ENCODE results near the gene MLC1. TPM values are rescaled to one million over a fixed set of nuclear protein-coding genes. Genes with fewer than 3 reads are reported as not detected.

Gene MLC1
- total RNA-seq, 2 experiments from 2014 or later, result 1.5 to 2.1 TPM

DNA sequence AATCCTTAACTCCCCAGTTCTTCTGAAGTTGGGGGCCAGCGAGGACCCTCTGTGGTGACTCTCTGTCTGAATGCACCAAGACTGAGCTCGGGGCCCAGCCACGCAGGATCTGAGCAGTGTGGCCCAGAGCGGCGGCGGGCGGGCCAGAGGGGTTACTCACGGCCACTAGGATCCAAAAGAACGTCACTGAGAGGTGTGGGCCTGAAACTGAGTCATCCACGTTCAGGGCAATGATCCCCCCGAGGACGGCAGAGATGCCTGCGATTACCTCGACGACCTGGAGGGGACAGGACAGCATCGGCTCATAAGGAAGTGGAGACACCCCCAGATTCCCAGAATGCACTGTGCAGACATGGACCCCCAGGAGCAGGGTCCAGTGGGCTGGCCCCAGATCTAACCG, 11.2 kb downstream of the MLC1 start:
- no peak for DNase-seq
- Mint-ChIP-seq H3K4me1 (no peaks in the 10 kb centered on the region), H3K27ac (no peak overlapping the region), H3K36me3 (no peaks in the 10 kb centered on the region), H3K9me3 (no peaks in the 10 kb centered on the region), H3K27me3 (no peaks in the 10 kb centered on the region), H3K4me3 (no peak overlapping the region)

DNA sequence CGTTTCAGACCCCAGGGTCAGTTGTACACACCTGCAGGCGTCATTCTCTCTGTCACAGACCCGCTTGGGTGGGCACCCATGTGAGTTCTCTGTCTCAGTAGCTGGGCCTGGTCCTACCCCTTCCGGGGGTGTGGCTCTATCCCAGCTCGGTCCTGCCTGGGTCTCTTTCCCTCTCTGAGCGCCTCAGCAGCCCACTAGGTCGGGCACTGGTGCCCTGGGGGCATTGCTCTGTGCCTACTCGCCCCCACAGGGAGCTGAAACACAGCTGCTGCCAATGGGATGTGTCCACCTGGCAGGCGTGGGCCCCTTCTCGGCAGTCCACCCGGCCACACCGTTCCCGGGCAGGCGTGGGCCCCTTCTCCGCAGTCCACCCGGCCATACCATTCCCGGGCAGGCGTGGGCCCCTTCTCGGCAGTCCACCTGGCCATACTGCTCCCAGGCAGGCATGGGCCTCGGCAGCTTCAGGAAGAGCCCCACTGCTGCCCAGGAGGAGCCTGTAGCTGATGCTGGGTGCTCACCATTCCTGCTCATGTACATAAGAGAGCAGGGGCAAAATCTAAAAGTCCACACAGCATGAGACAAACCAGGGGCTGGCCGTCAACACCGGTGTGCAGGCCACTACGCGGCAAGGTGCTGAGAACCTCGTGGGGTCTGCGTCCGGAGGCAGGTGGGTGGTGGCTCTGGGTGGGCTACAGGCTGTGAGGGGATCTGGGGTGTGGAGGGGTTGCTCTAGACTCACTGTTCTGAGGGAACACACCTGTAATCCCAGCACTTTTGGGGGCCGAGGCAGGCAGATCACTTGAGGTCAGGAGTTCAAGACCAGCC, 12.3 kb downstream of the MLC1 start:
- DNase-seq, result no peak
- Mint-ChIP-seq H3K27ac (no peak overlapping the region), H3K27me3 (no peaks in the 10 kb centered on the region), H3K4me3 (no peak overlapping the region), H3K9me3 (no peaks in the 10 kb centered on the region), H3K36me3 (no peaks in the 10 kb centered on the region), H3K4me1 (no peaks in the 10 kb centered on the region)

DNA sequence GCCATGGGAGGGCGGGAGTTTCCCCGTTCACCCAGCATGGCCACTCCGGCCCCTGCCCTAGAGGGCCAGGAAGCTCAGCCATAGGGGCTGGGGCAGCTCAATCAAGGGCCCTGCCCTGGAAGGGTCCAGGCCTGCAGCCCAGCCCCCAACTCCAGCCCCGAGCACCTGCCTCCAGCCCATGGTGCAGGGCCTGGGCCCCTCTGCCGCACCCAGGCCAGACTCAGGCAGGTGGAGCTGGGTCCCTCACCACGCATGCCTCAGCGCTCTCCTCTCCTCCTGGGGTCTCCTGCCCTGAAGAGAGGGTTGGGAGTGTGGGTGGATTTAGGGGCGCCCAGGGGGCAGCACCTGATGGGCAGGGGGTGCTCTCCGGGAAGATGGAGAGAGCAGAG, 13.1 kb downstream of the MLC1 start:
- DNase-seq, result no peak
- Mint-ChIP-seq H3K4me1 (no peaks in the 10 kb centered on the region), H3K36me3 (no peaks in the 10 kb centered on the region), H3K4me3 (no peak overlapping the region), H3K27ac (no peak overlapping the region), H3K9me3 (no peaks in the 10 kb centered on the region), H3K27me3 (no peaks in the 10 kb centered on the region)

DNA sequence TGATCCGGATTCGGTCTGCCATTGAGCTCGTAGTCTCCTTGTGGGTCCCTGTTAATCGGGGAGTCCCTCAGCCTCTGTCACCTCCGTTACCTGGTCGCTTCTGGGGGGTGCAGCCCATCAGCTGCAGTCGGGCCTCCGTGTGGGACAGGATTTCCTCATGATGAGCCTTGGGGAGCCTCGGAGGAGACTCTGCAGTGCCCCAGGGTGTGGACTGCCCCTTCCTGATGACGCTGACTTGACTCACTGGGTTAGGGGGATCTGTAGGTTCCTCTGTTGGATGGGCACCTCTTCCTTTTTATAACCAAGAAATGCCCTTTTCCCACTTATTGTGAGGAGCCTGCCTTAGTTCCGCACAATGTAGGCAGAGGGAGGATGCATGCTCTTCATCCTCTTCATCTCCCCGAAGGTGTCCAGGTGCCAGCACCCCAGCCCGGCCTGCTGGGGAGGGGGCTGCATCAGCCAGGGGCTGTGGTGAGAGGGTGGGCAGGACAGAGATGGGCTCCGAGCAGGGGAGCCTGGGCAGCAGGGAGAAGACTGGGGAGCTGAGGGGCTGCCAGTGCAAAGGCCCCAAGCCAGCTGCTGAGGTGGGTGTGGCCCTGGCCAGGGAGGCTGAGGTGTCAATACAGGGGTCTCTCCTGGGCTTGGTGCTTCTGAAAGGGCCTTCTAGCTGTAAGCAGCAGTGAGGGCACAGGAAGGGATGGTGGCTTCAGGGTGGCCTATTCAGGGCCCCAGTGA, 13.6 kb downstream of the MLC1 start:
- Mint-ChIP-seq H3K27ac (no peak overlapping the region), H3K4me1 (no peaks in the 10 kb centered on the region), H3K9me3 (no peaks in the 10 kb centered on the region), H3K4me3 (no peak overlapping the region), H3K27me3 (no peaks in the 10 kb centered on the region), H3K36me3 (no peaks in the 10 kb centered on the region)
- DNase-seq, result no peak

DNA sequence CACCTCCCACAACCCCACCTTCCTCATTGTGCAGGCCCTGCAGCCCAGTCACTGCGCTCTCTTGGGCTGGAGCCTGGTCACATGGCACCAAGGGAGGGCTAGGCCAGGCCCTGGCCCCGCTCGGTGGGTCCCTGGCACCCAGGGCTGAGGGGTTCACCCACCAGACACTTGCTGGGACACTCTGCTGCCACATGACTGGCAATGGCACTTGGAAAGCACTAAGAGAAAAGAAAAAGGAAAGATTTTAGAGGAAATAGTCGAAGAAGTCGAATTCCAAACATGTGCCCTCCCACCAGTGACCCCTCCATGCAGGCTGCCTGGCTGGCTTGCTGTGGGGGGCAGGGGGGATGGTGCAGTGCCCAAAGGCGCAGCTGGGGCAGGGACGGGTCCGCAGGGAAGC, 14.9 kb downstream of the MLC1 start:
- Mint-ChIP-seq H3K4me1 (no peaks in the 10 kb centered on the region), H3K27ac (no peak overlapping the region), H3K27me3 (no peaks in the 10 kb centered on the region), H3K9me3 (no peaks in the 10 kb centered on the region), H3K36me3 (no peaks in the 10 kb centered on the region), H3K4me3 (no peak overlapping the region)
- DNase-seq, result no peak

DNA sequence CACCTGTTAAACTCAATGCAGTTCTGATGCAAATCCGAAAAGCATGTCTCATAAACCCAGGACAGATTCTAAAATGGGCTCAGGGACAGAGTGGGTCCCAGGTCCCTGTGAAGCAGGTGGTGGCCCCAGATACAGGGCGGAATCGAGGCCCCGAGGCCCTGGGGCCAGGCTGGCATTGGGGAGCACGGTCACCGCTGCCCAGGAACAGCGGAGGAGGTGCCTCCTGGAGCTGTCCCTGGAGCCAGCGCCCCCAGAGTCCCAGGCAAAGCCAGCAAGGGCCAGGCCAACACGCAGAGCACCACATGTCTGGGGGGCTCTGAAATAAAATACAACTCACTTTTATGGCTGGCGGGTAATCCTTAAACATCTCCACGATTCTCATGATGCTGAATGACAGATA, 17.1 kb downstream of the MLC1 start:
- no peak for DNase-seq
- Mint-ChIP-seq H3K27ac (no peak overlapping the region), H3K36me3 (no peaks in the 10 kb centered on the region), H3K4me3 (no peak overlapping the region), H3K9me3 (no peaks in the 10 kb centered on the region), H3K4me1 (no peaks in the 10 kb centered on the region), H3K27me3 (no peaks in the 10 kb centered on the region)

DNA sequence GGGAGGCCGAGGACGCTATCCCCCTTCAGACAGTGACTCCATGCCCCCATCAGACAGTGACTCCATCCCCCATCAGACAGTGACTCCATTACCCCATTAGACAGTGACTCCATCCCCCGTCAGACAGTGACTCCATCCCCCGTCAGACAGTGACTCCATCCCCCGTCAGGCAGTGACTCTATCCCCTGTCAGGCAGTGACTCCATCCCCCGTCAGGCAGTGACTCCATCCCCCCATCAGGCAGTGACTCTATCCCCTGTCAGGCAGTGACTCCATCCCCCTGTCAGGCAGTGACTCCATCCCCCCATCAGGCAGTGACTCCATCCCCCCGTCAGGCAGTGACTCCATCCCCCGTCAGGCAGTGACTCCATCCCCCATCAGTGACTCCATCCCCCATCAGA, 18.0 kb downstream of the MLC1 start:
- Mint-ChIP-seq H3K27ac (no peak overlapping the region), H3K27me3 (no peaks in the 10 kb centered on the region)

DNA sequence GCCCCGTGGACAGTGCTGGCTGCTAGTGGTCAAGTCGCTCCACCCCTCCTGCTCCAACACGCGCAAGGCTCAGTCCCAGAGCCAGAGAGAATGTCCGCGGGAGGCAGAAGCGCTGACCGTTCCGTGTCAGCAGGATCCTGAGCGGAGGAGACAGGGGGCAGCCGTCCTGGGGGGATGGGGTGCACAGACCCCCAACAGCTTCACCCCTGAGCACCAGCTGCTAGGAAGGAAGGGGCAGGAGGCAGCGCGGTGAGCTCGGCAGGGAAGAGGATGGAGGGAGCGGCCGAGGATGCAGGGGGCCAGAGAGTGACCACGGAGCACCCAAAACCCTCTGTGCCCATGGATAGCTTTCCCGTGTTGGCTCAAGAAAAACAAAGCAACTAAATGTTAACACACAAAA, 20.8 kb downstream of the MLC1 start:
- no peaks in the 10 kb centered on the region for H3K36me3 Mint-ChIP-seq
- H3K27me3 Mint-ChIP-seq, result peaks cover 13% of the 10 kb centered on the region
- H3K27ac Mint-ChIP-seq, result no peak overlapping the region
- H3K4me3 Mint-ChIP-seq, result no peak overlapping the region
- H3K9me3 Mint-ChIP-seq, result no peaks in the 10 kb centered on the region
- H3K4me1 Mint-ChIP-seq, result no peaks in the 10 kb centered on the region
- no peak for DNase-seq

More for the DNA sequence above, 18.0 kb downstream of the MLC1 start:
- no peak for DNase-seq
- H3K36me3 Mint-ChIP-seq, result no peaks in the 10 kb centered on the region
- H3K4me1 Mint-ChIP-seq, result no peaks in the 10 kb centered on the region
- H3K4me3 Mint-ChIP-seq, result no peak overlapping the region
- H3K9me3 Mint-ChIP-seq, result no peaks in the 10 kb centered on the region

DNA sequence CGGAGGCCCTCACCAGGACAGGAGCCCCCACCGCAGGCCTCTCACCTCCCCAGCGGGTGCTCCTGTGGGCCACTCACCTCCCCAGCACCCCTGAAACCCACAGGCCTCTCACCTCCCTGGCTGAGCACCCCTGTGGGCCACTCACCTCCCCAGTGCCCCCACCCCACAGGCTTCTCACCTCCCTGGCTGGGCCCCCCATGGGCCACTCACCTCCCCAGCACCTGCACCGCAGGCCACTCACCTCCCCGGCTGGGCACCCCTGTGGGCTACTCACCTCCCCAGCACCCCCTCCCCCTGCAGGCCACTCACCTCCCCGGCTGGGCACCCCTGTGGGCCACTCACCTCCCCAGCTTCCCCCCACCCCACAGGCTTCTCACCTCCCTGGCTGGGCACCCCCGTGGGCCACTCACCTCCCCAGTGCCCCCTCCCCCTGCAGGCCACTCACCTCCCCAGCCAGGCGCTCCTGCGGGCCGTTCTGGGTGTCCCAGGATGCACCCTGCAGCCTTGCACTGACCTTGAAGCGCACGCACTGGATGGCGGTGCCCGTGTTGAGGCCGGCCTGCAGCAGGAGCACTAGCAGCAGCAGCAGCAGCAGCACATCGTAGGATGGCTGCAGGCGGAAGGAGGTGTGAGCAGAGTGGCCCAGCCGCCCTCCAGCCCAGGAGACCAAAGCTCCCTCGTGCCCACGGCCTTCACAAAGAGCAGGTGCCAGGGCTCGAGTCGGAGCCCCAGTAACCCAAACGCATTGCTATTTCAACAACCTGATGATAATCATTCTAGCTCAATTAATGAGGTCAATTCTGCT, 21.4 kb downstream of the MLC1 start:
- DNase-seq, result no peak
- Mint-ChIP-seq H3K4me1 (no peaks in the 10 kb centered on the region), H3K4me3 (no peak overlapping the region), H3K36me3 (no peaks in the 10 kb centered on the region), H3K27me3 (peaks cover 19% of the 10 kb centered on the region), H3K27ac (no peak overlapping the region), H3K9me3 (no peaks in the 10 kb centered on the region)

DNA sequence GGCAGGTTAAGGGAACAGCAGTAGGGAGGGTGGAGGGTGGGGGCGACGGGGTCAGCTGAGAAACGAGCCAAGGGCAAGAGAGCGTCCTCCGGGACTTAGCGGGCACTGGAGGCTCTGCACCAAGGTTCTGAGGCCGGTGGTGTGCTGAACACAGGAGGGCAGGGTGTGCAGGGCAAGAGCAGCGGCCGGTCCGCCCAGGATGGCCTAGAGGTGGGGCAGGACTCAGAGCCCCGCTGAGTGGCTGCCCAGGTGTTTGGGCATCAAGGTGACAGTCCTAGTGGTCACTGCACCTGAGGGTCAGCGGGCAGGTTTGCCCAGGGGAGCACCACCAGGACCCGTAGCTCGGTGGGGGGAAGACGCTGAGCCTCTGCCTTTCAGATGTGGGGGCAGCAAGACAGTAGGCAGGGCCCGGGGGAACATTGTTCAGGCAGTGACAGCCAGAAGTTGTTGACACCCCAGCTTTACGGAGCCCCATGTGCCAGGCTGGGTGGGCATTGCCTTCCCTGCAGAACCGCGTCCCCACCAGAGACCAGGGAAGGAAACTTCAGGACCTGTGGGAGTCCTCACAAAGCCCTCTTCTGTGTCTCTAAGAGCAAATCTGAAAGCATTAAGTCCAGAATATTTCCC, 22.6 kb downstream of the MLC1 start:
- Mint-ChIP-seq H3K4me3 (no peak overlapping the region), H3K4me1 (no peaks in the 10 kb centered on the region)

DNA sequence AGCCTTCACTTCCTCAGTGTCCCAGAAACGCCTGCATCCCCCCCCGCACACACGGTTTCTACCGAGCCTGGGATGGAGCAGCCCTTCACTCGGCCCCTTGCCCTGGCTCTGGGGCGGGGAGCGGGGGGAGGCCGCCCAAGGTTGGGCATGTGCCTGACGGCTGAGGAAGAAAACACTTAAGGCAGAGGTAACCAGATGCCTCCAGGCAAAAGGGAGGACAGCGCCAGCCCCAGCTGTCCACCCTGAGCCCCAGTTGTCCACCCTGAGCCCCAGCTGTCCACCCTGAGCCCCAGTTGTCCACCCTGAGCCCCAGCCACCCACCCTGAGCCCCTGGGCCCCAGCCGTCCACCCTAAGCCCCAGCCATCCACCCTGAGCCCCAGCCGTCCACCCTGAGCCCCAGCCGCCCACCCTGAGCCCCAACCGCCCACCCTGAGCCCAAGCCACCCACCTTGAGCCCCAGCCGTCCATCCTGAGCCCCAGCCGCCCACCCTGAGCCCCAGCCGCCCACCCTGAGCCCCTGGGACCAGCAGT, 23.3 kb downstream of the MLC1 start:
- DNase-seq, result no peak
- Mint-ChIP-seq H3K4me1 (no peaks in the 10 kb centered on the region), H3K36me3 (no peaks in the 10 kb centered on the region)

More for the DNA sequence above, 22.6 kb downstream of the MLC1 start:
- DNase-seq, result no peak
- H3K27me3 Mint-ChIP-seq, result peaks cover 24% of the 10 kb centered on the region
- no peaks in the 10 kb centered on the region for H3K36me3 Mint-ChIP-seq
- no peaks in the 10 kb centered on the region for H3K9me3 Mint-ChIP-seq
- H3K27ac Mint-ChIP-seq, result no peak overlapping the region

DNA sequence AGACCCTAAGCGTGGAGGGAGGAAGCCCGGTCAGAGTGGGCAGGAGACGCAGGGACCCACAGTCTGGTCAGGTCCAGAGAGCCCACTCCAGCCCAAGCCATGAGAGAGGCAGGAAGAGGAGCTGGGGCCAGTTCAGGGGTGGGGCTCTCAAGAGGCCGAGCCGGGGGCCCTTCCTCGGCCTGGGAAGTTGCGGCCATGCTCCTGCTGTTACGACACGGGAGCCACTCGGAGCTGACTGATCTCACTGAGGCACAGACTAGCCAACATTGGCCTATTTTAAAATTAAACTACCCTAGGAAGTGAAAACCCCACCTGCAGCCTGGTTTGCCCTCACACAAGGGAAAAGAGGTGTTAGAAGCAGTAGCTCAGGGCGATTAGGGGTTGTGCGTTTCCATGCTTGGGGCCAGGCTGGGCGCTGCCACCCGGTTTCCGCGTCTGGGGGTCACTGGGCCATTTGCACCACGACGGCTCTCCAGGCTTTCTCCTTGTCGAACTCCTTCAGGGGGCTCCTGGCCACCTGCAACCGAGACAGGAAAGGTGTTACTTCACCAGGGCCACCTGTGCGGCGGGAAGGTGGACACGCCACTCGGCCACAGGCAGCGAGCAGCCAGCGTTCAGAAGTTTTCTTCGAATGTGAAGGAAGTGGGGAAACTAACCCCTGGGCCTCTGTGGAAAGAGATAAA, 23.9 kb downstream of the MLC1 start:
- Mint-ChIP-seq H3K4me1 (no peaks in the 10 kb centered on the region), H3K36me3 (no peaks in the 10 kb centered on the region), H3K9me3 (no peaks in the 10 kb centered on the region), H3K27ac (no peak overlapping the region), H3K27me3 (peaks cover 38% of the 10 kb centered on the region), H3K4me3 (no peak overlapping the region)
- no peak for DNase-seq

More for the DNA sequence above, 23.3 kb downstream of the MLC1 start:
- no peaks in the 10 kb centered on the region for H3K9me3 Mint-ChIP-seq
- H3K4me3 Mint-ChIP-seq, result no peak overlapping the region
- peaks cover 32% of the 10 kb centered on the region for H3K27me3 Mint-ChIP-seq
- H3K27ac Mint-ChIP-seq, result no peak overlapping the region

DNA sequence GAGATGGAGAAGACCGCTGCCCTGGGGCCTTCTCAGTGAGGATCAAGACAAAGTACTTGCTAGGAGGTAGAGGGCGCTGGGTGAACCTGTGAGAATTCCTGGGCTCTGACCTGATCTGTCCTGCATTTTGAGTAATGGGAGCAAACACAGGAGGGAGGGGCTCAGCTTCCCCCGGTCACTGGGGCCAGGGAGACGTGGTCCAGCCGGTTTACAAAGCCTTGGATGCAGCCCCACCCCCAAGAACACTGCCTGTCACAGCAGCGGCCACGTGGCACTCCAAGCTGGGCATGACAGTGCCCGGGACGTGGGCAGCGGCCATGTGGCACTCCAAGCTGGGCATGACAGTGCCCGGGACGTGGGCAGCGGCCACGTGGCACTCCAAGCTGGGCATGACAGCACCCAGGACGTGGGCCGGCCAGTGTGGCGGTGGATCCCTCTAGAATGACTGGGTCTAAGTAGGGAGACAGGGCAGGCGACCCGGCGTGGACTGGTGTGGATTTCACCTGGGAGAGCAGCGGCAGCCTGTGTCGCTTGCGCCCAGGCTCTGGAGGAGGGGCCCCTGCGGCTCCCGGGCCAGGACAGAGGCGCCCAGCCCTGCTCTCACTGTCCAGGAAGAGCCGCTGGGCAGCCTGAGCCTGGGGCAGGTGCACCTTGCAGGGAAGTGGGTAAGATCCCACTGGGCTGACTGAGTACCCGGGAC, 24.6 kb downstream of the MLC1 start:
- no peak for DNase-seq
- Mint-ChIP-seq H3K27ac (no peak overlapping the region), H3K4me3 (no peak overlapping the region), H3K27me3 (peaks cover 45% of the 10 kb centered on the region), H3K36me3 (no peaks in the 10 kb centered on the region), H3K4me1 (no peaks in the 10 kb centered on the region), H3K9me3 (no peaks in the 10 kb centered on the region)

DNA sequence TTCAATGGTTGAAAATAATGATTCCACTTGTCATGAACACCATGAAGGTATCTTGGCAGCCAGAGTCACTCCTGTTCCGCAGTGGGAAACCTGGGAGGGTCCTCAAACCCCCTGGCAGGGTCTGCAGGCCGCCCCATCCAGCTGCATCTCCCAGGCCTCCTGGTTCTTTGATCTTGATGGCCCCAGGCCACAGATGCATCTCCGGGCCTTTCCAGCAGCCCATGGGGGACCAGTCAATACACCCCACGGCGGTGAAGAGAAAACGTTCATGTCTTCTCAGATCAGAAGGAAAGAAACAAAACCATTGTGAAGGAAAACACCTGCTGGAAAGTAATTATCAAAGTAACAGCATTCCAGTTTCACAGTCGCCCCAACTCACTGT, 25.4 kb downstream of the MLC1 start:
- Mint-ChIP-seq H3K27me3 (peaks cover 50% of the 10 kb centered on the region), H3K4me1 (no peaks in the 10 kb centered on the region), H3K36me3 (no peaks in the 10 kb centered on the region), H3K4me3 (no peak overlapping the region), H3K27ac (no peak overlapping the region), H3K9me3 (no peaks in the 10 kb centered on the region)
- no peak for DNase-seq

Data from activated naive CD8-positive, alpha-beta T cell treated with anti-CD3 and anti-CD28 coated beads for 36 hours (primary cell).